Pancreas (tissue), 10 donors: Measurements from ENCODE around the gene CLTB. TPM values are rescaled to one million over a fixed set of nuclear protein-coding genes. Genes with fewer than 3 reads are reported as not detected.

Experiments
- ATAC-seq, 4 donors: fragments of 200-7000 bp; cut with Tn5 transposase; one replicate each; pipeline versions ENCODE4 v1.8.0 to v1.9.1; 2020; ENCODE audit warnings: mild to moderate bottlenecking in 4 of 4, moderate library complexity in 4 of 4
- DNase-seq, 6 donors: peaks; one replicate each; pipeline ENCODE4 v3.0.0-alpha.2; 2020
- FAIRE-seq: peaks from 2 replicates; lab custom pipeline; 2012; peaks lifted over from hg19 to GRCh38; lab: Jason Lieb, UNC
- H3K27ac ChIP-seq, 4 donors: fragments of 200-600 bp; sonication (generic); 1 replicate in 3 of 4; 2 replicates in 1 of 4; pipeline versions ENCODE4 v1.5.0 to v1.8.0; 2020
- H3K27me3 ChIP-seq, 4 donors: fragments of 200-600 bp; one replicate each; pipeline ENCODE4 v1.8.0; 2021
- H3K36me3 ChIP-seq, 3 donors: fragments of 200-600 bp; sonication (generic) in 1 of 3; one replicate each; pipeline versions ENCODE4 v1.5.0 to v1.8.0; 2020 to 2021
- H3K4me1 ChIP-seq, 3 donors: fragments of 200-600 bp; one replicate each; pipeline ENCODE4 v1.8.0; 2021
- H3K4me3 ChIP-seq, 4 donors: fragments of 200-600 bp; sonication (generic) in 2 of 4; one replicate each; pipeline versions ENCODE4 v1.5.0 to v1.8.0; 2020 to 2021
- H3K9me3 ChIP-seq, 4 donors: fragments of 200-600 bp; one replicate each; pipeline ENCODE4 v1.8.0; 2021
- CTCF ChIP-seq, 4 donors: fragments of 200-600 bp; sonication (generic) in 3 of 4; IDR thresholded peaks; one replicate each; pipeline versions ENCODE4 v1.5.0 to v1.8.0; 2021; ENCODE audit warnings: antibody characterized with exemption in 4 of 4
- whole genome bisulfite sequencing, 2 donors: extraction: QIAGEN DNeasy Blood & Tissue Kit; methylation state at CpG; one replicate each; pipeline ENCODE4 v1.1.7; 2013; 5-methylcytosine and 5-hydroxymethylcytosine counted together
- intact Hi-C, 3 donors: fragments of 100-400 bp; cut with DNase I; formaldehyde crosslinking; loops; one replicate each; pipeline versions ENCODE4 v1.11.1 to v1.14.2; 2022
- polyA plus RNA-seq, 2 donors: library from polyadenylated mRNA; stranded (reverse); fragments of 200-250 nt; gene quantifications; one replicate each; pipeline ENCODE4 v1.2.3, GENCODE V29; 2013
- total RNA-seq, 6 donors: library from RNA; stranded (reverse); fragmentation: NEBNext Ultra II Directional in 4 of 6; extraction: Animal tissue kit (Norgen Biotek cat#: 25700) in 4 of 6; gene quantifications; one replicate each; pipeline versions ENCODE4 v1.2.1 to v1.2.4, GENCODE V29; 2021 to 2023
- donor health status: healthy with polysubstance abuse.
- donor health status: DM: no; HTN: no; CAD: no; lungs with moderate emphysema.
- donor health status: DM: no; HTN: no; CAD: no.
- donor health status: control.
- donor health status: control.
- donor health status: Bipolar disorder and iron deficiency.
- donor health status: DM: yes; HTN: yes; CAD: no.
- donor health status: DM: no; HTN: no; CAD: no.
- donor health status: DM: no; HTN: no; CAD: no.
- donor health status: DM: yes; HTN: yes; CAD: no.

The CLTB gene
- total and polyA plus RNA-seq, 8 donors = 28.6 to 92.0 (median 35.5) TPM

GRCh38 chr5:176382721-176383120, 33.6 kb downstream of the CLTB start:
- ATAC-seq (no peak), FAIRE-seq (no peak), DNase-seq (peak in 1 of 6 donors; percentile 24)
- Histone ChIP-seq H3K4me1 (peaks cover 0 to 14% (median 0%) of the 10 kb centered on the region in 3 donors), H3K27me3 (no peaks in the 10 kb centered on the region), H3K9me3 (no peaks in the 10 kb centered on the region), H3K36me3 (peaks cover 0 to 21% (median 14%) of the 10 kb centered on the region in 3 donors), H3K27ac (no peak overlapping the region), H3K4me3 (no peak overlapping the region)
- intact Hi-C loops = no loop called here
- TF ChIP-seq CTCF (IDR thresholded peaks at IDR 0.05) = no peak
- 89 to 93% methylated on average over 3 of the region's 3 CpGs for WGBS, 2 donors

- no peaks in the 10 kb centered on the region for H3K27me3 ChIP-seq
- no peak for TF ChIP-seq CTCF (IDR thresholded peaks at IDR 0.05)
- FAIRE-seq (no peak), ATAC-seq (no peak), DNase-seq (peak in 1 of 6 donors; percentile 14)
- no peaks in the 10 kb centered on the region for H3K9me3 ChIP-seq
- intact Hi-C loops = no loop called here
- H3K4me1 ChIP-seq = peaks cover 0 to 7% (median 0%) of the 10 kb centered on the region in 3 donors
- WGBS, 2 donors = 79 to 88% methylated on average over 3 of the region's 3 CpGs
- H3K4me3 ChIP-seq = no peak overlapping the region
- peaks cover 0 to 21% (median 14%) of the 10 kb centered on the region in 3 donors for H3K36me3 ChIP-seq
- H3K27ac ChIP-seq = no peak overlapping the region
These were observed 34.4 kb downstream of the CLTB start for GRCh38 chr5:176381979-176382378.

DNA sequence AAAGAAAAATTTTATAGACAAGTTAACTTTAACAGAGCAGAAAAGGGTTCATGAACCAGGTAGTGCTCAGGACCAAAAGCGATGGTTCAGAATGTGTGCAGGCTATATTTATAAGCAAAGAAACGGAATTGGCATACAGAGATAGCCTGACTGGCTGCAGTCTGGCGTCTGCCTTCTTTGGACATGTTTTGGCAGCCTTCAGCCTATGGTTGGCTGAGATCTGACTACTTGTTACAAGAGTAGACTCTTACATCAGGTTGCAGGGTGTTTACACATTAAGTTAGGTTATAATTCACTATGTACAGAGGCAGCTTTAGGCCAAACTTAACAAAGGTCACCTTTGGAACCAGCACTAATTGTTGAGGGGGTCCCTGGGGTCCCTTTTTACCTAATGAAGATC, 34.9 kb downstream of the CLTB start:
- 76 to 88% methylated on average over 3 of the region's 3 CpGs for WGBS, 2 donors
- intact Hi-C loops = no loop called here

GRCh38 chr5:176379881-176380280, 36.5 kb downstream of the CLTB start:
- intact Hi-C loops = no loop called here
- no peak for TF ChIP-seq CTCF (IDR thresholded peaks at IDR 0.05)
- ATAC-seq = no peak
- H3K27me3 ChIP-seq = no peaks in the 10 kb centered on the region
- no peak for DNase-seq
- peaks cover 0 to 21% (median 14%) of the 10 kb centered on the region in 3 donors for H3K36me3 ChIP-seq
- H3K4me1 ChIP-seq = no peaks in the 10 kb centered on the region
- FAIRE-seq = no peak
- no peak overlapping the region for H3K4me3 ChIP-seq
- H3K27ac ChIP-seq = no peak overlapping the region
- WGBS, 2 donors = 69 to 80% methylated on average over 3 of the region's 3 CpGs
- H3K9me3 ChIP-seq = no peaks in the 10 kb centered on the region

More for the DNA sequence above, 34.9 kb downstream of the CLTB start:
- H3K36me3 ChIP-seq = peaks cover 0 to 21% (median 14%) of the 10 kb centered on the region in 3 donors
- no peak overlapping the region for H3K4me3 ChIP-seq
- H3K27me3 ChIP-seq = no peaks in the 10 kb centered on the region
- H3K4me1 ChIP-seq = peaks cover 0 to 1% (median 0%) of the 10 kb centered on the region in 3 donors
- H3K27ac ChIP-seq = no peak overlapping the region
- ATAC-seq (no peak), FAIRE-seq (no peak), DNase-seq (no peak)
- TF ChIP-seq CTCF (IDR thresholded peaks at IDR 0.05) = no peak
- H3K9me3 ChIP-seq = no peaks in the 10 kb centered on the region

DNA sequence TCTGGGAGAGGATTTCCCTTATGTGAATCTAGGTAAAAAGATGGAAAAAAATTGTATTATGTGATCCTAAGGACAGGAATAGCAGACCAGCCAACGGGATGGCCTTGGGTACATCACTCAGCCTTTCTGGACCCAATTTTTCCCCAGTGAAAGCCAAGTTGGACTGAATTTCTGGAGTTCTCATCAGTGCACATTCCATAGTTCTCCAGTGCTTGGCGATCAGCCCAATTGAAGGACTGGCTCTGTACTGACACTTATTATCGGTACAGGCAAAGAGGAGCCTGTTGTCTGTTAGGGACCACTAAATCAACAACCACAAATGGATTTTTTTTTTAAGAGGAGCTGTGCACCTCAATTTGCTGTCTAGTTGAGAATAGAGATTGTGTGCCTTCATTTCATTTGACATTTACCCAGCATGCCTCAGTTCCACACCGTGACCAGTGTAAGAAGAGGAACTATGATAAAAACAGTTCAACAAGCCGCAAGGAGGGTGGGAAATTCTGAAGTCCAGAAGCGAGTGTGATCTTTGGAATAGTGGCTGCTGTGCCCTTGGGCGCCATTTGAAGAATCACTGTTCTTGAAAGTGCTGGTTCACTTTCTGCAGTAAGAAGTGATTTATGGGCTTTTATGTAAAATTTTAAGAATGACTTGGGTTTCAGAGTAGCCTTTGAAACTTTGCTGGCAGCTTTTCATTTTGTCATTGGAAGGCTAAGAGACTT, 43.1 kb downstream of the CLTB start:
- ATAC-seq = peak in 1 of 4 donors; percentile 24
- no peak overlapping the region for H3K4me3 ChIP-seq
- H3K36me3 ChIP-seq = no peaks in the 10 kb centered on the region
- no peaks in the 10 kb centered on the region for H3K9me3 ChIP-seq
- WGBS, 2 donors = 73 to 83% methylated on average over 7 of the region's 7 CpGs
- DNase-seq = no peak
- no peak for FAIRE-seq
- TF ChIP-seq CTCF (IDR thresholded peaks at IDR 0.05) = no peak
- no peaks in the 10 kb centered on the region for H3K27me3 ChIP-seq
- no peak overlapping the region for H3K27ac ChIP-seq
- intact Hi-C loops = no loop called here
- no peaks in the 10 kb centered on the region for H3K4me1 ChIP-seq
